Astrocyte (in vitro differentiated cells and primary cell): Measurements from ENCODE around the gene P4HA2. TPM values are rescaled to one million over a fixed set of nuclear protein-coding genes. Genes with fewer than 3 reads are reported as not detected.

Experiments used
- DNase-seq: peaks from one replicate; pipeline ENCODE4 v3.0.0-alpha.2; 2010; ENCODE audit warnings: low read depth
- FAIRE-seq: peaks from 2 replicates; lab custom pipeline; 2011; peaks lifted over from hg19 to GRCh38; lab: Jason Lieb, UNC
- H2AFZ ChIP-seq: 2 replicates; pipeline ENCODE4 v1.6.0; 2012; ENCODE audit warnings: low read depth, low read length, inconsistent platforms
- H3K27ac ChIP-seq: 2 replicates; pipeline ENCODE4 v1.5.1; 2011; ENCODE audit warnings: low read depth, low read length, inconsistent platforms
- H3K27me3 ChIP-seq: 2 replicates; pipeline ENCODE4 v1.6.0; 2011; ENCODE audit warnings: low read length, inconsistent platforms; ENCODE audit not compliant: insufficient read depth
- H3K36me3 ChIP-seq: 2 replicates; pipeline ENCODE4 v1.5.1; 2011; ENCODE audit warnings: low read length, inconsistent platforms; ENCODE audit not compliant: insufficient read depth
- H3K4me1 ChIP-seq: 2 replicates; pipeline ENCODE4 v1.5.1; 2011; ENCODE audit warnings: low read length, inconsistent platforms; ENCODE audit not compliant: insufficient read depth
- H3K4me2 ChIP-seq: 2 replicates; pipeline ENCODE4 v1.6.0; 2012; ENCODE audit warnings: low read length, inconsistent platforms
- H3K4me3 ChIP-seq: 2 replicates; pipeline ENCODE4 v1.5.1; 2011; ENCODE audit warnings: low read depth, mild to moderate bottlenecking, low read length, inconsistent platforms; ENCODE audit not compliant: insufficient read depth
- H3K79me2 ChIP-seq: 2 replicates; pipeline ENCODE4 v1.6.0; 2012; ENCODE audit warnings: mild to moderate bottlenecking, low read length, inconsistent platforms; ENCODE audit not compliant: insufficient read depth
- H3K9ac ChIP-seq: 2 replicates; pipeline ENCODE4 v1.6.0; 2012; ENCODE audit warnings: mild to moderate bottlenecking, low read length, inconsistent platforms
- H3K9me3 ChIP-seq: 2 replicates; pipeline ENCODE4 v1.5.1; 2012; ENCODE audit warnings: low read depth, mild to moderate bottlenecking, low read length, inconsistent platforms; ENCODE audit not compliant: insufficient read depth
- H4K20me1 ChIP-seq: 2 replicates; pipeline ENCODE4 v1.6.0; 2012; ENCODE audit warnings: low read length, inconsistent platforms; ENCODE audit not compliant: insufficient read depth
- H3K27ac Mint-ChIP-seq: one replicate; pipeline ENCODE4 v1.8.0; 2021; ENCODE audit warnings: mild to moderate bottlenecking, mixed read lengths; ENCODE audit not compliant: unreplicated experiment
- H3K27me3 Mint-ChIP-seq: one replicate; pipeline ENCODE4 v1.8.0; 2021; ENCODE audit warnings: low read depth, mixed read lengths; ENCODE audit not compliant: unreplicated experiment
- H3K36me3 Mint-ChIP-seq: one replicate; pipeline ENCODE4 v1.8.0; 2021; ENCODE audit warnings: low read depth, mixed read lengths; ENCODE audit not compliant: unreplicated experiment
- H3K4me1 Mint-ChIP-seq: one replicate; pipeline ENCODE4 v1.8.0; 2021; ENCODE audit warnings: low read depth, mixed read lengths; ENCODE audit not compliant: unreplicated experiment
- H3K4me3 Mint-ChIP-seq: one replicate; pipeline ENCODE4 v1.8.0; 2021; ENCODE audit warnings: mild to moderate bottlenecking, moderate library complexity, mixed read lengths; ENCODE audit not compliant: unreplicated experiment
- H3K9me3 Mint-ChIP-seq: one replicate; pipeline ENCODE4 v1.8.0; 2021; ENCODE audit warnings: mild to moderate bottlenecking, mixed read lengths; ENCODE audit not compliant: unreplicated experiment
- CTCF ChIP-seq: IDR thresholded peaks from 2 replicates; pipeline ENCODE4 v1.5.1; 2011; ENCODE audit warnings: low read depth, mild to moderate bottlenecking, inconsistent platforms, low read length, moderate library complexity; ENCODE audit not compliant: insufficient read depth
- EZH2 ChIP-seq: IDR thresholded peaks from 2 replicates; pipeline ENCODE4 v1.6.1; 2012; ENCODE audit warnings: mild to moderate bottlenecking, low read length, inconsistent platforms; ENCODE audit not compliant: insufficient read depth
- total RNA-seq: library from RNA; stranded (reverse); gene quantifications from 2 replicates; pipeline ENCODE4 v1.2.1, GENCODE V29; 2021

Gene P4HA2
- total RNA-seq, 1 donor from 2014 or later = 214 TPM

DNA sequence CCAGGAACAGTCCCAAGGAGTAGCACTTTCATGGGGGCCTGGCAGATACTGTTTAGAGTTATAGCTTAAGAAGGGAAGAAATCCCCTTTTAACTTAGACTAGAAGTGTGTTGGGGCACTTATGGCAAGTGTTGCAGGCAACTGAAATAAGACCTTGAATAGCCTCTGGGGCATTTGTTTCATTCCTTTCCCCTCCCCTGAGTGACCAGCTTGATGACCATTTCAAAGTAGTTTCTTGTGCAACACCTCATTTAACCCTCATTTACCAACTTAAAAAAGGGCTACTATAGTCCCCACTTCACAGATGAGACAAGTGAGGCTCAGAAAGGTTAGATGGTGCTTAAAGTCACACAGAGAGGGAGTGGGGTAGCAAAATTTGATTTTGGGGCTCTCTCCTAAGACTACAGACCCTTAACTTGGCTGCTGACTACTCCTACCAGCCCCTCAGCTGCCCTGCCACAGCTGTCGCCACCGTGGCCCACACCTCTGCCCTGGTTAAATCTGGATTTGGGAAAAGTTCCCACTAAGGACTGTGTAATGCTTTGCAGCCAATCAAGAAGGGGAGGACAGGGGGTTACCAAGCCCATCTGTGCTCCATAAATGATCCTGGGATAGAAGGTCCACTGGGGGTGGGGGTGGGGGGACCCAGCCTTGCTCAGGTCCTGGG is 35.4 kb upstream of the P4HA2 start:
- peaks cover 24% of the 10 kb centered on the region for H3K36me3 Mint-ChIP-seq
- Histone ChIP-seq H3K36me3 (peaks cover 34% of the 10 kb centered on the region), H3K4me3 (no peak overlapping the region), H3K27ac (peak overlapping the region; percentile 97), H3K9me3 (no peaks in the 10 kb centered on the region), H3K27me3 (no peaks in the 10 kb centered on the region), H4K20me1 (peaks cover 78% of the 10 kb centered on the region), H3K4me2 (peak overlapping the region; percentile 97), H3K79me2 (peaks cover 96% of the 10 kb centered on the region), H2AFZ (no peak overlapping the region), H3K9ac (peak overlapping the region; percentile 82), H3K4me1 (peaks cover 95% of the 10 kb centered on the region)
- H3K27ac Mint-ChIP-seq = no peak overlapping the region
- no peak for TF ChIP-seq EZH2
- TF ChIP-seq CTCF = no peak
- no peaks in the 10 kb centered on the region for H3K27me3 Mint-ChIP-seq
- DNase-seq = no peak
- H3K9me3 Mint-ChIP-seq = no peaks in the 10 kb centered on the region
- no peak for FAIRE-seq
- H3K4me1 Mint-ChIP-seq = peaks cover 56% of the 10 kb centered on the region
- H3K4me3 Mint-ChIP-seq = no peak overlapping the region

GRCh38 chr5:132261881-132262845 is 34.5 kb upstream of the P4HA2 start:
- no peaks in the 10 kb centered on the region for H3K9me3 Mint-ChIP-seq
- Histone ChIP-seq H3K79me2 (peaks cover 94% of the 10 kb centered on the region), H3K4me1 (peaks cover 90% of the 10 kb centered on the region)

More at GRCh38 chr5:132261881-132262845, 34.5 kb upstream of the P4HA2 start:
- Histone ChIP-seq H3K9me3 (no peaks in the 10 kb centered on the region), H3K9ac (peak overlapping the region; percentile 100), H3K4me2 (peak overlapping the region; percentile 97), H3K27ac (peak overlapping the region; percentile 97), H3K27me3 (no peaks in the 10 kb centered on the region), H4K20me1 (peaks cover 70% of the 10 kb centered on the region), H3K4me3 (no peak overlapping the region), H3K36me3 (peaks cover 29% of the 10 kb centered on the region), H2AFZ (no peak overlapping the region)
- DNase-seq (no peak), FAIRE-seq (no peak)
- Mint-ChIP-seq H3K36me3 (peaks cover 19% of the 10 kb centered on the region), H3K4me3 (no peak overlapping the region), H3K27ac (no peak overlapping the region), H3K27me3 (no peaks in the 10 kb centered on the region), H3K4me1 (peaks cover 54% of the 10 kb centered on the region)
- TF ChIP-seq EZH2 (no peak), CTCF (no peak)
